GM23248 (cell line): ENCODE data around the gene SYNPO2.

Experiments
- EZH2 ChIP-seq: fragments of 200-600 bp; sonication (generic); IDR thresholded peaks from 2 replicates; pipeline ENCODE4 v1.6.1; 2018; ENCODE audit warnings: antibody characterized with exemption, mild to moderate bottlenecking; ENCODE audit not compliant: insufficient read depth, poor library complexity, severe bottlenecking
- EZH2phosphoT487 ChIP-seq: fragments of 200-600 bp; sonication (generic); IDR thresholded peaks from 2 replicates; pipeline ENCODE4 v1.6.1; 2018; ENCODE audit warnings: antibody characterized with exemption, moderate library complexity, mild to moderate bottlenecking, low read depth; ENCODE audit not compliant: insufficient read depth

DNA sequence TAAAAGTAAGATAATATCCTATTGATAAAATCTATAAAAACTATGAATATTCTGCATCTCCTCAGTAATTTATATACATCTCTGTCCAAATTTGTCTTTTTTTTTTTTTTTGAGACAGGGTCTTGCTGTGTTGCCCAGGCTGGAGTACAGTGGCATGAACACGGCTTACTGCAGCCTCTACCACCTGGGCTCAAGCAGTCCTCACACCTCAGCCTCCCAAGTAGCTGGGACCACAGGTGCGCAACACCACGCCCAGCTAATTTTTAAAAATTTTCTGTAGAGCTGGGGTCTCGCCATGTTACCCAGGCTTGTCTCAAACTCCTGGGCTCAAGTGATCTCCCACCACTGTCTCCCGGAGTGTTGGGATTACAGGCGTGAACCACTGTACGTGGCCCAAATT is 40.4 kb upstream of the SYNPO2 start:
- TF ChIP-seq EZH2phosphoT487 (no peak), EZH2 (no peak)
